HuH-7.5 (cell line): ENCODE results near the gene NUDCD3.

Source experiments
- DNase-seq: peaks from one replicate; pipeline ENCODE4 v3.0.0; 2011; ENCODE audit warnings: low spot score

Gene NUDCD3

DNA sequence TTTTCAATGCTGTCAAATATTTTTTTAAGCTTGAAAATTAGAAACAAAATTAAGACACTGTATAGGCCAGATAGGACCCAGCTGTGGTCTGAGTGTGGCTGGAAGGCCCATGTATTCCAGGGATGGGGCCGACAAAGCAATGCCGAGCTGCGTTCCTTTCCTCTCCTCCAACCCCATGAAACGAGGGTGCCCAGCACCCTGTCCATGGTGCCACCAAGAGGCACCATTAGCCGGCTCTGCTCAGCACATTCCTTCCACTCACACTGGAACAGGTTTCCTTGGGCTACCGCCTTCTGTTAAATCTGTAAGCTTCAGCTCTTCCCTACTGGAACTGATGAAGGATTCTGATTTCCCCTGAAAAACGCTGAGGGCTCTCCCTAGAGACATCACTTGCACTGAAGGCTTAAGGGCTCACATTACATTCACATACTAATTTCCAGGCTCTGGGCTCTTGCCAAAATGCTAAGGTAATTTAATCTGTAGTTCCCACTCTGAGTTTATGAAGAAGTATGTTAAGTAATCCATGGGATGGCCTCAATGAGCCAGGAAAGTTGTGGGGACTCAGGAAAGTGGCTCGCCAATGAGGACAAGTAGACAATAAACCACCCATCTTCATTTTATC, 91.4 kb downstream of the NUDCD3 start:
- no peak for DNase-seq

DNA sequence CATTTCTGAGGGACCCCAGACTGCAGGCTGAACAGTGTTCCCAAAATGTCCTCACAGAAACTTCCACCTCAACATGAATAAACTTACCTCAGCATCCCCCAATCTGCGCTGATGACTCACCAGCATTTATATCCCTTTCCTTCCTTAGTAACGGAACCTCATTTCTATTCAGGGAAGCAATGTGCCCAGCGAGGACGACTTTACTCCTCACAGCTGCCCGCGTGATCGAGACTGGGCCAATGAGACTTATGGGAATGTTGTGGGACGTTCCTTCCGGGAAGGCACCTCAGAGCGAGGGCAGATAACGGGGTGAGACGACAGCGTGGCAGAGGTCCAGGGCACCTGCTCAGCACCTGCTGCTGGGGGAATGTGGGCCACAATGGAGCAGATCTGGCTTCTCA, 91.9 kb downstream of the NUDCD3 start:
- no peak for DNase-seq

DNA sequence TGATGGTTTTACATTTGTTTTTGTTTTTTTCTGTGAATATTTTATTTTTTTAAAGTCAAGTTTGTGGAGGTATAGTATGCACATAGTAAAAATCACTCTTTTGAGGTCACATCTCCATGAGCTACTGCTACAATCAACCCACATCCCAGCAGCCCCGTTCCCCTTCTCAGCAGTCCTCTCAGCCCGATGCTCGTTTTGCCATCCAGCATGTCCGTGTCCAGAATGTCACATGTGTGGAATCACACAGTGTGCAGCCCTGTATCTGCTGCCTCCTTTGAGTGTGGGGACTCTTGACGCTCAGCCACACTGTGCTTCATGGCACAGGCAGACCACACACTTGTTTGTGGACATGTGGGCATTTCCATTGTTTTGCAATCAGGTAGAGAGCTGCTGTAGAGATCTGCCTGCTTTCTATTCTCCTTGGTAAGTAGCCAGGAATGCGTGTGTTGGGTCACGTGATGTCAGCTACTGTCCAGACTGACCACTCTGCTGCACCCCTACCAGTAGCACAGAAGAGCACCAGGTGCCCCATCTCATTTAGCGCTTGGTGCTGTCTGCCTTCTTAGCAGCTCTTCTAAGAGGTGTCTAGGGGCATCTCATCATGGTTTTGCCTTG, 93.4 kb downstream of the NUDCD3 start:
- no peak for DNase-seq

- DNase-seq = no peak
These were observed 94.0 kb downstream of the NUDCD3 start for GRCh38 chr7:44396496-44396895.

DNA sequence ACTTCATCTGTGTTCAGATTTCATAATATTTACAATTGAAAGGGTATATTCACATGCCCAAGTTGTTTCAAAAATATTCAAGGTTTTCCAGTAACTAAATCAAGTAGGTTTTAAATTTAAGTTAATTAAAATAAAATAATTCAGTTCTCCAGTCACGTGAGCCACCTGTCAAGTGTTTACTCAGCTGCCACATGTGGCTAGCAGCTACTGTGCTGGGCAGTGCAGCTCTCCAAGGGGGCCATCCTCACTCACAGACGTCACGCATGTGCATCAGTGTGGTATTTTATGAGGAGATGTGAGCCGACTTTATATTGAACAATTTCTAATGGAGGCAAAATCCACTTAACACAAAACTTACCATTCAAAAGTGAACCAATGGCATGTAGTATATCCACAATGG, 95.4 kb downstream of the NUDCD3 start:
- no peak for DNase-seq

- no peak for DNase-seq
These were observed 95.8 kb downstream of the NUDCD3 start for GRCh38 chr7:44394636-44395035.

DNA sequence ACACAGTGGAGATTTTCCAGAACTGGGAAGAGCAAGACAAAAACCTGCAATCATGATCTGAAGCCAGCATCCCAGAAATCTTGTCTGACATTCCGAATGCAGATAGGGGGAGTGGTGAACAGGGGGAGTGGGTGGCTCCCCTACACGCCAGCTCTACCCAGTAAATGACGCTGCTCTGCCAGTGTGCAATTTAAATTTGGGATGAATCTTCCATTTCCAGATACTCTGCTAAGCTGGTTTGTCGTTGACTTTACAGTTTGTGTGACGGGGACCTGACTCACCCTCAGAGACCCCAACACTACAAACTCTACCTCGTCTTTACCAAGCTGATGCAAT, 96.4 kb downstream of the NUDCD3 start:
- no peak for DNase-seq

GRCh38 chr7:44393238-44394111, 97.0 kb downstream of the NUDCD3 start:
- DNase-seq = no peak

DNA sequence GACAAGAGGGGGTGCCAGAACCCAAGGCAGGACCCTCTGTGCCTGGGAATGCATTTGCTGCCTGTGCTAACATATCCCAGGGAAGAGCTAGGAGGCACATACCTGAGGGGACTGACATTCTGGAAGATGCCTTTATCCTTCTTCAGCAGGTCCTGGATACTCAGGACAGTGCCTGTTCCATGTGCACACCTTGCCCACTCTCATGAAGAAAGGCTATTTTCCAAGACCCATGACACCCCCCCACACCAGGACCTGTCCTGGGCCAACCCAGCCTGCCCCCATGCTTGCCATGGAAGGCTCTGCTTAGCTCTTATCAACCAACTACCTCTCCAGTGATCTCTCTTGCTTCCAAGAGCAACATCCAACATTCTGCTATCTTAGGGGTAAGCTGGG, 97.8 kb downstream of the NUDCD3 start:
- no peak for DNase-seq

DNA sequence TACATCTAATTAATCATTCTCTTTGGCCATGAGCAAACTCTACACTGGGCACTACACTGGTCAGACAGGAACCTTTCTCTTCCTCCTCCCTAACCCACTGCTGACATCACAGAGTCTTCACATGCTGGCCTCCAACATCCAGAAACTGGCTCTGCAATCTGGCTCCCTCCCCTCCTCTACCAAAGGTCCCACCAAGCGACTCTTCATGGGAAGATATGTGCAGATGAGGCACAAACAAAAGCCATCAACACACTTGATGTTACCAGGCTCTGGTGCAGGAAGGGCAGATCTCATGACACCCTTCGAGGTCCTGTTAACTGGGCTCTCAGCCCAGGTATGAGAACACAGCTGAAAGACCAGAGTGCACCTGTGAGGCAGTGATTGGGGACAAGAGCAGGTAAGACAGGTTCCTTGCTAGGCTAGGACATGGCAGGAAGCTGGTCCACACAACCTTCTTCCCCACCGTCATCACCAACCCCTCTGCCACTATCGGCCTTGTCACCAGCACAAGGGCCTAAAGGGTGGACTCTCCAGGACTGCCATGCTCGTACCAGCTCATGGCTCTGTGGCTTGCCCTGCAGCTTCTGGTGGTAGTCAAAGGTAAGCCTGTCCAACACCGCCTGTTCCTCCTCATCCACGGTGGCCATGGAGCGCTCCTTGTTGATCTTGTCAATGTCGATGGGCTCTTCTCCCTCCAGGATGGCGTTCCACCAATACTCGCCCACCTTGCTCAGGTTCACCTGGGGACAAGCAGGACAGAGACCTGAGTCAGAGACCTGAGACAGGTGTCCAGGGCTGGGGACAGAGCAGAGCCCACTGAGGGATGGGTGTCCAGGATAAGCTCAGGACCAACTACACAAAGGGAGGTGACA, 98.5 kb downstream of the NUDCD3 start:
- no peak for DNase-seq

DNA sequence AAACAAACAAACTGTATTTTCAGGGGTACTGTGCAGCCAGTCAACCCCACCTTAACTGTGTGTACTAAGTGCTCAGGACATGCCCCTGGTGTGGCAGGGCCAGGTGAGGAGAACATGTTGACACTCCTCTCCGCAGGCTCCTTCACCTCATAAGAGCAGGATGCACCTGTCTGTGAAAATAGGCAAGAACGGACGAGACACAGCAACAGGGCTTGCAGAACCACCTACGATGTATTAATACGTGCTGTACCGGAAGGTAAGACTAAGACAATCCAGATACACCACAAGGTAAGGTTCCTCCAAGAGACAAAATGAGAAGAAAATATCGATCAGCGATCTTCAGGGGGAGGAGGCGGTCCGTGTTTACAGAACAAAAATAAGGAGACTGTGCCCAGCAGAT, 99.3 kb downstream of the NUDCD3 start:
- no peak for DNase-seq

GRCh38 chr7:44390701-44391100, 99.8 kb downstream of the NUDCD3 start:
- no peak for DNase-seq

DNA sequence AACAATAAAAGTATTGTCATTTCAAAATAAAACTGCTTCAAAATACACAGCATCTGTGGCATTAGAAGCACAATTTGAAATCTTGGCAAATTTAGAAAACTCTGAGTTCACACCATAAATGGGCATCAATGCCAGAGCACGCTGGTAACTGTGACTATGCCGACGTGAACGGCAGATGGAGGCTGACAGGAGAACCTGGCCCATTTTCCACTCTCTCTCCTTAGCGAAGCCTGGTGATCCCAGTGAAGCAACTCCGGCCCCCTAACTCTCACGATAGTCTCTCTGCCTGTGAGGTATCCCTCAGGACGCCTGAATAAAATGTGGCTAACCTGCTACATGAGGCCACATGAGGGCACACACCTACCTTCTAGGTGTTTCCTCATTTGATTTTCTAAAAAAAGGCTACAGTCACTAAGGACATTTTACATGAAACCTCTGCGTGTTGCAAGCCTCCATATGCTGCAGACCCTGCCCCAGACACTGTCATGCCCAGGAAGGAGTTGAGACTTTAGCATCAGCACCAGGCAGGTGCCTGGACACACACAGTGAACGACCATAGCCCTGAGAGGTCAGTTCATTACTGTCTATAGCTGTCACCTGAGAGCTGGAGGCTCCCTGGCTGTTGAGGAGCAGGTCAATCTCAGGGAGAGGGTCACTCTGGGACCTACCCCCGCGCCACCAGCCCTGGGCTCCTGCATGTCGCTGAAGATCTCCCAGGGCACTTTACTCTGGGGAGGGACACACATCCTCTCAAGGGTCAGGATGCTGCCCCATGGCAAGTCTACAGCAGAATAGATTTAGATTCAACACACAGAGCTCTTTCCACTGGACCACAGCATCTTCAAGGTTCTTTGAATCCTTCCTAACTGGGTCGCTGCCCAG, 102.1 kb downstream of the NUDCD3 start:
- no peak for DNase-seq

- DNase-seq = no peak
These were observed 103.1 kb downstream of the NUDCD3 start for GRCh38 chr7:44387389-44387788.

- no peak for DNase-seq
These were observed 104.1 kb downstream of the NUDCD3 start for GRCh38 chr7:44386139-44386913.

- no peak for DNase-seq
These were observed 104.9 kb downstream of the NUDCD3 start for GRCh38 chr7:44385434-44386138.

DNA sequence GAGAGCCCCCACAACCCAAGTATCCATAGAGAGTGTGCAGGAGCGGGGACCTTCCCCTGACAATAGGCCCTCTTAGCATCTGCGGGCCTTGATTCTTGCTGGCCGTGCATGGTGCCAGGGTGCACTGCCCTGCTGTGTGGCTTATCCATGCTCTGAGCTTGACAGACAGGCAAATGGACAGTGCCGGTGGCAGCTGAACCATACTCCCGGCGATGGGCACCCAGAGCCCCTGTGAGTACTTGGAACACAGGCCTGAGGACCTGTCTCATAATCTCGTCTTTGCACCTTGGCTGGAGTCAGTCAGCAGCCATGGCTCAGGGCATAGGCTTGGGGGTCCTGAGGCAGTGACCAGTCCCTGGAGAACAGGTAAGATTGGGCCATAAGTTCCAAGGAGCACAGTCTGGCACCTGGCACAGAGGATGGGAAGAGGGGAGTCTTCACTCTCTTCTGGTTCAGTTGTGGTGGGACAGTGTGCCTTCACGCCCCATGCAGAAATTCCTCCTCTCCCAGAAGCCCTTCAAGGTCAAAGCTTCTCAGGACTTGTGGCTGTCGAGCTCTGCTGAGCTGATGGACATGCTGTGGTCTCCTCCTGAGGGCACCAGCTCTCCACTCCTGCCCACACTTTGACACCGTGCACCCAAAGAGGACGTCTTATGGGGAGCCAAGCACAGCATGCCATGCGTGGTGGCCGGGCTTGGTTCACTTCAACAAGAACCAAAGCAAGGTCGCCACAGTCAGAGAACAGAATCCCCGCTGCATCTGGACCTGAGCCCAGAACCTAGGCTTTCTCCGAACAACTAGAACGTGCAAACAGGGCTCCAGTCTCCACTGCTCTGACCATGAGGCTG, 105.6 kb downstream of the NUDCD3 start:
- no peak for DNase-seq

GRCh38 chr7:44383566-44383965, 106.9 kb downstream of the NUDCD3 start:
- no peak for DNase-seq
